DND-41 (cell line): ENCODE measurements around the gene UBC.

Source experiments
- EZH2 ChIP-seq: IDR thresholded peaks from 3 replicates; pipeline ENCODE4 v1.6.1; 2012; ENCODE audit warnings: borderline replicate concordance, low read depth, mild to moderate bottlenecking, moderate library complexity, low read length, inconsistent platforms; ENCODE audit not compliant: severe bottlenecking
- TF ChIP-seq, protein P1 (sequence below): IDR thresholded peaks from 2 replicates; pipeline ENCODE4 v1.5.1; 2012; ENCODE audit warnings: borderline replicate concordance, low read length, moderate library complexity, mild to moderate bottlenecking; ENCODE audit not compliant: poor library complexity, severe bottlenecking; ENCODE audit errors: extremely low read depth

DNA sequence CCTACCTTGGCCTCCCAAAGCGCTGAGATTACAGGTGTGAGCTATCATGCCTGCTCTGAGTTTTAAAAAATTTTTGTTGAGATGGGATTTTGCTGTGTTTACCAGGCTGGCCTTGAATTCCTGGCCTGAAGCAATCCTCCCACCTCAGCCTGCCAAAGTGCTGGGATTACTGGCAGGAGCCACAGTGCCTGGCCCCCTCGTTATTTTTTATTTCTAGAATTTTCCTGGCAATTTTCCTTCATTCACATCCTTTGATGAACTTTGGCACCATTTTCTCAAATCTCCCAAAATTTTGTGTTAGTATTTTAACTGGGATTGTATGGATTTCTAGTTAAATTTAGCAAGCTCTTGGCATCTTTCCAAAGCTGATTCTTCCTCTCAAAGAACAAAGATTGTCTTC, 26.2 kb downstream of the UBC start:
- TF ChIP-seq, protein P1, sequence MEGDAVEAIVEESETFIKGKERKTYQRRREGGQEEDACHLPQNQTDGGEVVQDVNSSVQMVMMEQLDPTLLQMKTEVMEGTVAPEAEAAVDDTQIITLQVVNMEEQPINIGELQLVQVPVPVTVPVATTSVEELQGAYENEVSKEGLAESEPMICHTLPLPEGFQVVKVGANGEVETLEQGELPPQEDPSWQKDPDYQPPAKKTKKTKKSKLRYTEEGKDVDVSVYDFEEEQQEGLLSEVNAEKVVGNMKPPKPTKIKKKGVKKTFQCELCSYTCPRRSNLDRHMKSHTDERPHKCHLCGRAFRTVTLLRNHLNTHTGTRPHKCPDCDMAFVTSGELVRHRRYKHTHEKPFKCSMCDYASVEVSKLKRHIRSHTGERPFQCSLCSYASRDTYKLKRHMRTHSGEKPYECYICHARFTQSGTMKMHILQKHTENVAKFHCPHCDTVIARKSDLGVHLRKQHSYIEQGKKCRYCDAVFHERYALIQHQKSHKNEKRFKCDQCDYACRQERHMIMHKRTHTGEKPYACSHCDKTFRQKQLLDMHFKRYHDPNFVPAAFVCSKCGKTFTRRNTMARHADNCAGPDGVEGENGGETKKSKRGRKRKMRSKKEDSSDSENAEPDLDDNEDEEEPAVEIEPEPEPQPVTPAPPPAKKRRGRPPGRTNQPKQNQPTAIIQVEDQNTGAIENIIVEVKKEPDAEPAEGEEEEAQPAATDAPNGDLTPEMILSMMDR, result no peak
- TF ChIP-seq EZH2, result no peak
